HTR-8/SVneo (cell line): Measurements from ENCODE around the gene PJVK.

ENCODE experiments used
- DNase-seq: peaks from one replicate; pipeline ENCODE4 v3.0.0; 2011; ENCODE audit warnings: low spot score, mixed read lengths; ENCODE audit not compliant: insufficient read length
- FAIRE-seq: peaks from 2 replicates; lab custom pipeline; 2011; peaks lifted over from hg19 to GRCh38; lab: Jason Lieb, UNC

The PJVK gene

GRCh38 chr2:178479275-178479616 is 28.1 kb downstream of the PJVK start:
- DNase-seq (no peak), FAIRE-seq (no peak)

GRCh38 chr2:178479758-178480226 is 28.6 kb downstream of the PJVK start:
- no peak for FAIRE-seq

GRCh38 chr2:178480227-178481181 is 29.3 kb downstream of the PJVK start, which contains the start of gene PLEKHA3:
TSS of gene PLEKHA3 (plus strand) at chr2:178480457. CDS start at chr2:178480870, 413 bp downstream.
- DNase-seq: peak; percentile 94
- FAIRE-seq: peak; percentile 75

More at GRCh38 chr2:178479758-178480226, 28.6 kb downstream of the PJVK start:
- DNase-seq: no peak

- FAIRE-seq: no peak
- no peak for DNase-seq
Measured at GRCh38 chr2:178482437-178482836, 31.3 kb downstream of the PJVK start.

- FAIRE-seq: no peak
- DNase-seq: no peak
Measured at GRCh38 chr2:178484245-178485041, 33.3 kb downstream of the PJVK start.

- FAIRE-seq: no peak
- no peak for DNase-seq
Measured at GRCh38 chr2:178485356-178485755, 34.2 kb downstream of the PJVK start.

GRCh38 chr2:178491612-178492011 is 40.4 kb downstream of the PJVK start:
- no peak for FAIRE-seq
- DNase-seq: no peak

GRCh38 chr2:178496049-178496448 is 44.9 kb downstream of the PJVK start:
- no peak for DNase-seq
- FAIRE-seq: no peak

GRCh38 chr2:178498137-178498536 is 47.0 kb downstream of the PJVK start:
- DNase-seq (no peak), FAIRE-seq (no peak)

GRCh38 chr2:178499640-178500039 is 48.5 kb downstream of the PJVK start:
- no peak for DNase-seq
- no peak for FAIRE-seq

- no peak for DNase-seq
- FAIRE-seq: no peak
Measured at GRCh38 chr2:178502751-178503150, 51.6 kb downstream of the PJVK start.

- DNase-seq: no peak
- no peak for FAIRE-seq
Measured at GRCh38 chr2:178506101-178506500, 54.9 kb downstream of the PJVK start.

GRCh38 chr2:178506524-178506923 is 55.3 kb downstream of the PJVK start:
- DNase-seq (no peak), FAIRE-seq (no peak)

- DNase-seq (no peak), FAIRE-seq (no peak)
Measured at GRCh38 chr2:178506949-178507348, 55.8 kb downstream of the PJVK start.

GRCh38 chr2:178508646-178509045 is 57.5 kb downstream of the PJVK start:
- DNase-seq (no peak), FAIRE-seq (no peak)

GRCh38 chr2:178510384-178510783 is 59.2 kb downstream of the PJVK start:
- FAIRE-seq (no peak), DNase-seq (no peak)
